Dermis microvascular lymphatic vessel endothelial cell (primary cell): ENCODE results near the gene CCDC183. TPM values are rescaled to one million over a fixed set of nuclear protein-coding genes. Genes with fewer than 3 reads are reported as not detected.
"Not testable (repeated sequence)": the region's sequence is repeated elsewhere in the genome, so short reads cannot be mapped to it uniquely, and the experiment has no call there.

Source experiments
- DNase-seq, 2 donors: peaks; one replicate each; pipeline versions ENCODE4 v3.0.0 to v3.0.0-alpha.2; 2010; ENCODE audit warnings: low read depth in 2 of 2
- total RNA-seq: library from RNA; depleted of rRNA; stranded (reverse); fragments of >200 nt; gene quantifications from 2 replicates; pipeline ENCODE4 v1.2.1, GENCODE V29; 2014

Gene CCDC183
- total RNA-seq, 1 donor from 2014 or later, result 0.26 TPM

- DNase-seq, result no peak
Measured at GRCh38 chr9:136784997-136785361, 11.2 kb upstream of the CCDC183 start.

GRCh38 chr9:136785565-136786355 lies 10.4 kb upstream of the CCDC183 start:
- DNase-seq, result not testable (repeated sequence)

DNA sequence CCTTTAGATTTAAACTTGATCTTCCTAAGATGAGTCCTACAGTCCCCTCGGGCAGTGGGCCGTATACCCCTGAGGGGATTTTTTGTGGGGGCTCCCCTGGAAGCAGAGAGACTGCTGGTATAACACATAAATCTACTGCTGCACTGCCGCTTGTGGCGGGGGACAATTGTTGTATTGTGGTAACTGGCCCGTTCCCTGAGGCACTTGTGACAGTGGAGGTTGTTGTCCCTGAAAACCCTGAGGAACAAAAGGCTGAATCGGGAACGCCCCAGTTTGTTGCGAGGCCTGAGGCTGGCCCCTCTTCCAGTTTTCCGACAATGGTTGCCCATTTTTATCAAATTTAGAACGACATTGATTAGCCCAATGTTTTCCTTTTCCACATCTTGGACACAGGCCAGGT lies 9.7 kb upstream of the CCDC183 start:
- no peak for DNase-seq

DNA sequence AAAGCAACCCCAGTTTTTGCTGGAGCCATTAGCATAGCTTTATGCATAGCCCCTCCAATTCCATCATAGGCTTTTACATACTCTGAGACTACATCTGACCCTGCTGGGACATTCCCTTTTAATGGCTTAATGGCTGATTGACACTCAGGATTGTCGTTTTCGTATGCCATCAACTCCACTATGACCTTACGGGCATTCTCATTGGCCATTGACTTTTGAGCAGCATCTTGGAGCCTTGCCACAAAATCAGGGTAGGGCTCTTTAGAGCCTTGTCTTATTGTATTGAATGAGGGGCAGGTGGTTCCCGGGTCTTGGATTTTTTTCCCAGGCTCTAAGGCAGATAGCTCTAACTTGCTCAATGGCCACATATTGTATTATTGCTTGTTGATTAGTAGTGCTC lies 9.2 kb upstream of the CCDC183 start:
- not testable (repeated sequence) for DNase-seq

DNA sequence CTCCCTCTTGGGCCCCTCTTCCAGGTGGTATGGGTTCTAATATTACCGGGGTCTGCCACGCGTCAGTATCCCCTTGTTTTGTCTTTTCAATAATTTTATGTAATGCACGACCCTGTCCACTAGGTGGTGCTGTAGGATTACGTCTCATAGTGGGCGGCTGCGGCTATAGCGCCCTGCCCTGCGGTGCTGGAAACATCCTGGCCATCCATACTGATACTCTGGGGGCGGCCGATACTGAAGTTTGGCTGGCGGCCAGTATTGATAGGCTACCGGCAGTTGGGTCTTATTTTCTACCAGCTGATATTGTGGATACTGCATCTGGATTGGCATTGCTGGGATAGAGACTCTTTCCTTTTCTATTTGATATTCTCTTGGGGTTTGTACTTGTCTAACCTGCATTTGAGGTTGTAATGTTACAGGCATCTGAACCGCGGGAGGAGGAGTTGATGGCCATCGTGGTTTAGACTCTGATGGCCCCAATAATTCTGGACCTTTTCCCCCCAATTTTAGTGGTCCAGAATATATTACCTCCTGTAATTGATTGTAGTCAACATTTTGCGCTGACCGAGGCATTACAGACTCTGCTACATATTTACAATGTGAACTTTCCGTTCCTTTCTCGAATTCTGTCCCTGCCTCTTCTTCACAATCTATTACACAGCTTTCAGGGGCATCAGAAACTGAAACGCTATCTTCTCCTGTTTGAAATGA lies 8.3 kb upstream of the CCDC183 start:
- peak in 1 of 2 donors; percentile 69 for DNase-seq

DNA sequence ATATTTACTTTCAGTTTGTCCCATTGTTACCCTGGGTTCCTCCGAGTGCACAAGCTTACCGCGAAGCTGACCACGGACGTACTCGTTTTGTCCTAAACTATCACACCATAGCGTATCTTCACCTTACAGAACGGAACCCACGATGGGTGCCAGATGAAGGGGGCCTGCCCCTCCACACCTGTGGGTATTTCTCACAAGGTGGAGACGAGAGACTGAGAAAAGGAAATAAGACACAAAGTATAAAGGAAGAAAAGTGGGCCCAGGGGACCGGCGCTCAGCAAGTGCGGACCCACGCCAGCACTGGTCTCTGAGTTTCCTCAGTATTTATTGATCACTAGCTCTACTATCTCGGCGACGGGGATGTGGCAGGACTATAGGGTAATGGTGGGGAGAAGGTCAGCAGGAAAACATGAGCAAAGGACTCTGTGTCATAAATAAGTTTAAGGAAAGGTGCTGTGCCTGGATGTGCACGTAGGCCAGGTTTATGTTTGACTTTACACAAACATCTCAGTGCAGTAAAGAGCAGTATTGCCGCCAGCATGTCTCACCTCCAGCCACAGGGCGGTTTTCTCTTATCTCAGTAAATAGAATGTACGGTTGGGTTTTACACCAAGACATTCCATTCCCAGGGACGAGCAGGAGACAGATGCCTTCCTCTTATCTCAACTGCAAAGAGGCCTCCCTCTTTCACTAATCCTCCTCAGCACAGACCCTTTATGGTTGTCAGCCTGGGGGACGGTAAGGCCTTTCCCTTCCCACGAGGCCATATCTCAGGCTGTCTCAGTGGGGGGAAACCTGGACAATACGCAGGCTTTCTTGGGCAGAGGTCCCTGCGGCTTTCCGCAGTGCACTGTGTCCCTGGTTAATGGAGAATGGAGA lies 7.3 kb upstream of the CCDC183 start:
- DNase-seq, result not testable (repeated sequence)

DNA sequence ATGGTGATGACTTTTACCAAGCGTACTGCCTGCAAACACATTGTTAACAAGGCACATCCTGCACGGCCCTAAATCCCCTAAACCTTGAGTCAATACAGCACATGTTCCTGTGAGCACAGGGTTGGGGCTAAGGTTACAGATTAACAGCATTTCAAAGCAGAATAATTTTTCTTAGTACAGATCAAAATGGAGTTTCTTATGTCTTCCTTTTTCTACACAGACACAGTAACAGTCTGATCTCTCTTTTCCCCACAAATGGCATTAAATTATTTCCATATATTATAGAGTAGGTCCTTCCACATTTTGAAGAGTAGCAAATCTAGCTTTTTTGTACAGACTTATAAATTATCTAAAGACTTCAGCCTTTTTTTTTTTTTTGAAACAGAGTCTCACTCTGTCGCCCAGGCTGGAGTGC lies 6.6 kb upstream of the CCDC183 start:
- no peak for DNase-seq

GRCh38 chr9:136790640-136791515 lies 5.3 kb upstream of the CCDC183 start, which contains the start of gene TMEM141:
TMEM141 (plus strand) TSS chr9:136791344; CDS start chr9:136791371, 27 bp downstream.
- DNase-seq, result peak; percentile 97 to 99

DNA sequence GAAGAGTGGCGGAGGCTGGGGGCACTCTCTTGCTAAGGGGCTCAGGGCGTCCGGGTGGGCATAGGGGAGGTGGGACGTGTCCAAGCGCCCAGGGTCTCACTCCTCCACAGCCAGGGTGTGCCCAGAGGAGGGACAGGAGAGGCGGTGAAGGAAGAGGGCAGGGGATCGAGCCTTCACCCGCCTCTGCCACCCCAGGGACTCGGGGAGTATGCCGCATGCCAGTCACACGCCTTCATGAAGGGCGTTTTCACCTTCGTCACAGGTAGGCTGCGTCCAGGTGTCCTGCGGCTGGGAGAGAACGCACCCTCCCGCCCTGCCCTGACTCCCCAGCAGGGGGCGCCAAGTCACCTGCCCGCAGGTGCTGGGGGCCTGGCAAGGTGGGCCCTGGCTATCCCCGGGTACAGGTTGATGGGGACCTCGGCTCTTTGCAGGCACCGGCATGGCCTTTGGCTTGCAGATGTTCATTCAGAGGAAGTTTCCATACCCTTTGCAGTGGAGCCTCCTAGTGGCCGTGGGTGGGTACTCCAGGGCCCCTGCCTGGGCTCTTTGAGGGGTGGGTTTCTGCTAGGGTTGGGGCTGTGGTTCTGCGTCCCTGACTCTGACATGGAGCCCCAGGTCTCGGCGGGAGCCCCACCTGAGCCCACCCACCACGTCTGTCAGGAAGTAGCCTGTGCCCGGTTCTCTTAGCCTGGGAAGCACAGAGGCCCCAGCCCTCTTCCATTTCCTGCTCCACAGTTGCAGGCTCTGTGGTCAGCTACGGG lies 4.4 kb upstream of the CCDC183 start:
- DNase-seq, result peak in 1 of 2 donors; percentile 29

- no peak for DNase-seq
Measured at GRCh38 chr9:136792321-136793085, 3.6 kb upstream of the CCDC183 start.

DNA sequence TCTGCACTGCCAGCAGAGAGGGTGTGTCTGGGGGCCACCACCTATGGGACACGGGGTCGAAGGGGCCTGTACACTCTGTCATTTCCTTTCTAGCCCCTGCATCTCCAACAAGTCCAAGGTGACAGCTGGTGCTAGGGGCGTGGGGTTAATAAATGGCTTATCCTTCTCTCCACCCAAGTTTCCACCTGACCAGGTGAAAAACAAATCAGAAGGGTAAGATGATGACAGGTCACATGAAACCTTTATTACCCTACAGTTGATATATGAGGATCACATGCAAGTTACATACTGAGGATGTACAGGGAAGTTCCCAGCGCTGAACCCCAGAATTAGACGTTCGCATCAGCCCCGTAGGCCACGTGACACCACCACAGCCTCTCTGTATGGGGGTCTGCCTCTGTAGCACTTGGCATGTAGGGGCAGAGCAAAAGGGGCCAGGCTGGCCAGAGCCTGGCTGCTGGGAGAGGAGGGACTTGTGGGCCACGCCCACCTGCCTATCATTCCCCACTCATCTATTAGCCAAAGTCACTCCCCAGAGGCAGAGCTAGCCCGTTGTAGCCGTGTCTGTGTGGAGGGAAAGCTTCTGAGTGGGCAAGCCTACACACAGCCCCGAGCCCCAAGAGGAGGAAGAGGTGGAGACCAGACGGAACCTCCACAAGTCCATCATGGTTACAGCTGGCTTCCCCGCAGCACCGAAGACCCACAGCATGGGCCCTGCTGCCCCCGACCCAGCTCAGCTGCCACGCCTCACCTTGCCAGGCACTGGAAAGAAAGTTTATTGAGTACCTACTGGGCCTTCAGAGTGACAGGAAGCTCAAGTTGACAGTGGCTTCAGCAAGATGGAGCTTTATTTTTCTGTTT lies 2.8 kb upstream of the CCDC183 start:
- no peak for DNase-seq

DNA sequence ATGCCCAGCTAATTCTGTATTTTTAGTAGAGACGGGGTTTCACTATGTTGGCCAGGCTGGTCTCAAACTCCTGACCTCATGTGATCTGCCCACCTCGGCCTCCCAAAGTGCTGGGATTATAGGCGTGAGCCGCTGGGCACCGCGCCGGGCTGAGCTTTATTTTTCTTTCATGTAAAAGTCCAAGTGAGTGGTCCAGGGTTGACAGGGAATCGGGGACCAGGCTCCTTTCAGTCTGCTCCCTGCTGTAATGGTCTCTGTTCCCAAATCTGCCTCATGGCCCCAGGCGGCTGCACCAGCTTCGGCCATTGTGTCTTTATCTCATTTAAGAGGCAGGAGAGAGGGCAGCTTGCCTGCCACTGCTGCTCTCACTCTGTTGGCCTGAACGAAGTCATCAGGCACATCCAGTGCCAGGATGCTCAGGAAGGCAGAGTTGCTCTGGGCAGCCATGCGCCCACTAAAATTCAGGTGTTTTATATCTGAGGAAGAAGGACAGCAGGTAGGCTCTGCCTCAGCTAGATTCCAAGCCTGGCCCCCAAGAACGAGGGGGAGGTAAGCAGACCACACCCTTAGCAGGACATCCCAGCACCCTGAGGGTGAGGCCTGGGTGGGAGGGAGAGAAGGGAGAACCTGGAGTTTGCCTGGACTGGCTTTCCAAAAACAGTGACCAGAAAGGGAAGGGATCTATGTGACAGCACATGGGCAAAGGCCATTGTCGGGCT lies 1.7 kb upstream of the CCDC183 start:
- DNase-seq, result no peak

DNA sequence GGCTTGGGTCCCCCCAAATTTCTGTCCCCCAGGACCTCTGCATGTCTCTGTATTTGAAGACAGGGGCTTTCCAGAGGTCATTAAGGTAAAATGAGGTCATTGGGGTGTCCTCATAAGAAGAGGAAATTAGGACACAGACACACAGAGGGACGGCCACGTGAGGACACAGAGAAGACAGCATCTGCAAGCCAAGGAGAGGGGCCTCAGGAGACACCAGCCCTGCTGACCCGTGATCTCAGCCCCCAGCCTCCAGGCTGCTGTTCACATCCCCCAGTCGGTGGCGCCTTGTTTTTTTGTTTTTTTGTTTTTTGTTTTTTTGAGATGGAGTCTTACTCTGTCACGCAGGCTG lies 1.2 kb upstream of the CCDC183 start:
- no peak for DNase-seq

- not testable (repeated sequence) for DNase-seq
Measured at GRCh38 chr9:136796775-136797347, 723 bp downstream of the CCDC183 start.

- no peak for DNase-seq
Measured at GRCh38 chr9:136798708-136799078, 2.6 kb downstream of the CCDC183 start.

- DNase-seq, result no peak
Measured at GRCh38 chr9:136799079-136799853, 3.1 kb downstream of the CCDC183 start.
